Endothelial cell (in vitro differentiated cells): Measurements from ENCODE around the gene TPP1. TPM values are rescaled to one million over a fixed set of nuclear protein-coding genes. Genes with fewer than 3 reads are reported as not detected.

Experiments
- DNase-seq: peaks from one replicate; pipeline ENCODE4 v3.0.0; 2021; ENCODE audit warnings: low spot score
- H3K27ac Mint-ChIP-seq: one replicate; pipeline ENCODE4 v1.8.0; 2021; ENCODE audit warnings: mixed read lengths, inconsistent platforms; ENCODE audit not compliant: unreplicated experiment
- H3K27me3 Mint-ChIP-seq: one replicate; pipeline ENCODE4 v1.8.0; 2021; ENCODE audit warnings: mild to moderate bottlenecking, moderate library complexity, mixed read lengths, inconsistent platforms; ENCODE audit not compliant: unreplicated experiment
- H3K36me3 Mint-ChIP-seq: one replicate; pipeline ENCODE4 v1.8.0; 2021; ENCODE audit warnings: mild to moderate bottlenecking, low read depth, mixed read lengths, inconsistent platforms; ENCODE audit not compliant: unreplicated experiment
- H3K4me1 Mint-ChIP-seq: one replicate; pipeline ENCODE4 v1.8.0; 2021; ENCODE audit warnings: mild to moderate bottlenecking, mixed read lengths, inconsistent platforms; ENCODE audit not compliant: unreplicated experiment
- H3K4me3 Mint-ChIP-seq: one replicate; pipeline ENCODE4 v1.8.0; 2021; ENCODE audit warnings: mild to moderate bottlenecking, mixed read lengths, inconsistent platforms; ENCODE audit not compliant: unreplicated experiment
- H3K9me3 Mint-ChIP-seq: one replicate; pipeline ENCODE4 v1.8.0; 2021; ENCODE audit warnings: mixed read lengths, inconsistent platforms; ENCODE audit not compliant: unreplicated experiment
- total RNA-seq: library from RNA; stranded (reverse); fragmentation: NEBNext Ultra II Directional; extraction: Animal tissue kit (Norgen Biotek cat#: 25700); gene quantifications from one replicate; pipeline ENCODE4 v1.2.1, GENCODE V29; 2021; ENCODE audit not compliant: unreplicated experiment
- TF ChIP-seq, protein P1 (sequence below): fragments of 200-600 bp; sonication (generic); IDR thresholded peaks from one replicate; pipeline ENCODE4 v1.5.0; 2021; ENCODE audit warnings: antibody characterized with exemption; ENCODE audit not compliant: unreplicated experiment

Gene TPP1
- total RNA-seq, 1 donor from 2014 or later, result 52.9 TPM

DNA sequence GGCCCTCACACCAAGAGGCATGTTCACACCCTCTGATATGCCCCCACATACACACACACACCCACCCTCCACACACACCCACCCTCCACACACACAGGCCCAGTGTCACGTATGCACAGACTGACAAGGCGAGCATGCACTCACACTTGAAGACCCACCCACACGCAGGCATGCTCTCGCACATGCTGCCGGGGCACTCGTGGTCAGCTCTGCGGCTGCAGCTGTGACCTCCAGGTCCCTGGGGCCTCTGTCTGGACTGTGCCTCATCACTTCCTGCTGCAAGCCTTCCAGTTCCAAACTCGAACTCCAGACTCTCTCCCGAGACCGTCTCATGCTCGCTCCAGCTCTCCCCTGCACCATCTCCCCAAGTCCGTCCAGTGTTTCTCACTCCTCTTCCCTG is 26.8 kb upstream of the TPP1 start:
- H3K36me3 Mint-ChIP-seq, result no peaks in the 10 kb centered on the region
- H3K27ac Mint-ChIP-seq, result no peak overlapping the region
- H3K27me3 Mint-ChIP-seq, result no peaks in the 10 kb centered on the region
- peaks cover 5% of the 10 kb centered on the region for H3K4me1 Mint-ChIP-seq
- no peak for DNase-seq
- no peaks in the 10 kb centered on the region for H3K9me3 Mint-ChIP-seq
- H3K4me3 Mint-ChIP-seq, result peak overlapping the region; percentile 33
- TF ChIP-seq, protein P1, sequence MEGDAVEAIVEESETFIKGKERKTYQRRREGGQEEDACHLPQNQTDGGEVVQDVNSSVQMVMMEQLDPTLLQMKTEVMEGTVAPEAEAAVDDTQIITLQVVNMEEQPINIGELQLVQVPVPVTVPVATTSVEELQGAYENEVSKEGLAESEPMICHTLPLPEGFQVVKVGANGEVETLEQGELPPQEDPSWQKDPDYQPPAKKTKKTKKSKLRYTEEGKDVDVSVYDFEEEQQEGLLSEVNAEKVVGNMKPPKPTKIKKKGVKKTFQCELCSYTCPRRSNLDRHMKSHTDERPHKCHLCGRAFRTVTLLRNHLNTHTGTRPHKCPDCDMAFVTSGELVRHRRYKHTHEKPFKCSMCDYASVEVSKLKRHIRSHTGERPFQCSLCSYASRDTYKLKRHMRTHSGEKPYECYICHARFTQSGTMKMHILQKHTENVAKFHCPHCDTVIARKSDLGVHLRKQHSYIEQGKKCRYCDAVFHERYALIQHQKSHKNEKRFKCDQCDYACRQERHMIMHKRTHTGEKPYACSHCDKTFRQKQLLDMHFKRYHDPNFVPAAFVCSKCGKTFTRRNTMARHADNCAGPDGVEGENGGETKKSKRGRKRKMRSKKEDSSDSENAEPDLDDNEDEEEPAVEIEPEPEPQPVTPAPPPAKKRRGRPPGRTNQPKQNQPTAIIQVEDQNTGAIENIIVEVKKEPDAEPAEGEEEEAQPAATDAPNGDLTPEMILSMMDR, result no peak

DNA sequence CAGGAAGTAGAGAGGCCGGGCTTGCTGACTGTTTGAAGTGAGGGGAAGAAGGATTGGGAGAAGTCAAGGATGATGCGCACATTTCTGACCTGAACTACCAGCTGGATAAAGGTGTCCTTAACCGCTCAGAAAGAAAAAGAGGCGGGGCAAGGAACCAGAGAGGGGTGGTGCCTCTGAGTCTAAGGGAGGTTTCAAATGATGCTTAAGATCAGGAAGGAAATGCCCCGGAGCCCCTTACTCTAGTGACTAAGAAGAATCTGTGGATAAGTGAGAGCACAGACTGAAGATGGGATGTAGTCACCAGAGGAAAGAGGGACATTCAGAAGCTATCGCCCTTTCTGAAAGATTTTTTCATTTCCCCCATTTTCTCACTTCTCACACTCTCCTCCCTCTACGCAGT is 23.7 kb upstream of the TPP1 start:
- H3K36me3 Mint-ChIP-seq, result peaks cover 9% of the 10 kb centered on the region
- DNase-seq, result no peak
- H3K9me3 Mint-ChIP-seq, result no peaks in the 10 kb centered on the region
- H3K27ac Mint-ChIP-seq, result no peak overlapping the region
- no peaks in the 10 kb centered on the region for H3K27me3 Mint-ChIP-seq
- no peak overlapping the region for H3K4me3 Mint-ChIP-seq
- TF ChIP-seq, protein P1, result no peak
- H3K4me1 Mint-ChIP-seq, result peaks cover 11% of the 10 kb centered on the region

DNA sequence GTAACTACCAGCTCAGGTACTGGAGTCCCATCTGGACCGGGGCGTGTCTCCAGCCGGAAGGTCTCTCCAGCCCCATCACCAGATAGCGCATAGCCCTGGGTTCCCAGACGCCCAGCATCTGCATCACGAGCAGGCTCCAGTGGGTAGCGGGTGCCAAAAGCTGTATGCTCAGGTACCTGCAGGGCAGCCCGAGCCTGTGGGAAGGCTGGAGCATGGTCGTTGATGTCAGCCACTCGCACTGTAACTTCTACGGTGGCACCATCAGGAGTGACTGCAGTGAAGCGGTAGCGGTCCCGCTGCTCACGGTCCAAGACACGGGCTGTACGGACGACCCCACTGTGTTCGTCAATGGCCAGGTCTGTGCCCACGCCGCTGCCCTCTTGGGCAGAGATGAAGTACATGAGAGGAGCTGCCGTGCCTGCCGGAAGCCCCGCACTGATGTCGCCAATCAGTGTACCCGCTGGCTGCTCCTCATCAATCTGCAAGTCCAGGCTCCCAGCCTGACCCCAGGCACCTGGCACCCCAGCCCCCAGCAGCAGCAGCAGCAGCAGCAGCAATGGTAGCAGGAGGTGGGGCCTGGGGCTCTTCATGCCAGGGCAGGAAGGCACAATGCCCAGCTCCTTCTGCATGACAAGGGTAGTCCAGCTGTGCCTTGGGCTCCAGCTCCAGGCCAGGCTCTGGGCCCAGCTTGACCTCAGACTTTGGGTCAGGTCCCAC is 21.9 kb upstream of the TPP1 start:
- no peak overlapping the region for H3K27ac Mint-ChIP-seq

DNA sequence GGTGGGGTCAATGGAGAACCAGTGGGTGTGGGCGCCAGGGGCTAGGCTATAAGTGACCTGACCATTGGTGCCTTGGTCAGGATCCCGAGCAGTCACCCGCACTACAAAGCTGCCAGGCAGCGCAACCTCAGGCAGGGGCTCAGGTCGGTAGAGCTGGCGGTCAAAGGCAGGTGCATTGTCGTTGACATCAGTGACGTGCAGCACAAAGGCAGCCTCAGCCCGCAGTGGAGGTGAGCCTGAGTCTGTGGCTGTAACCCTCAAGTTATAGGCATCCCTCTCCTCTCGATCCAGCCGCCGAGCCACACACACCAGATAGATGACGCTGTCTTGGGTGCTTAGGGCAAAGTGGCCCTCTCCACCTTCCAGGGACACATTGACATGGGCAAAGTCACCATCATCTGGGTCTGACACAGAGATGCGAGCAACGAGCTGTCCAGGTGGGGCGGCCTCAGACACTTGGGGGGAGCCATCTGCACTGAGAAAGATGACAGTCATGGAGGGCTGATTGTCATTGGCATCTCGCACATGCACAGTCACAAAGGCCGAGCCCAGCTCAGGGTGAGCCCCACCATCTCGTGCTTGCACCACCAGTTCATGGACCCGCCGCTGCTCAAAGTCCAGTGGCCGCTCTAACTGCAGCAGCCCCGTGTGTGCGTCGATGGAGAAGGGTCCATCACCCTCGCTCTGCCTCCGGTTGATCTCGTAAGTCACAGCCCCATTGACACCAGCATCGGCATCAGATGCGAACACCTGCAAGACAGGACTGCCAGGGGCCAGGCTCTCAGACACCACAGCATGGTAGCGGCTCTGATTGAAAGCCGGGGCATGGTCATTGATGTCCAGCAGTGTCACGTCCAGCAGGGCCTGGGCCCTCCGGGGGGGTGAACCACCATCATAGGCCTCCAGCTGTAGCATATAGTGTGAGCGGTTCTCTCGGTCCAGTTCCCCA is 21.1 kb upstream of the TPP1 start:
- H3K27me3 Mint-ChIP-seq, result no peaks in the 10 kb centered on the region
- H3K4me1 Mint-ChIP-seq, result peaks cover 11% of the 10 kb centered on the region
- TF ChIP-seq, protein P1, result no peak
- H3K27ac Mint-ChIP-seq, result no peak overlapping the region
- peaks cover 9% of the 10 kb centered on the region for H3K36me3 Mint-ChIP-seq
- H3K9me3 Mint-ChIP-seq, result no peaks in the 10 kb centered on the region
- no peak overlapping the region for H3K4me3 Mint-ChIP-seq
- DNase-seq, result no peak

More for the DNA sequence above, 21.9 kb upstream of the TPP1 start:
- TF ChIP-seq, protein P1, result no peak
- Mint-ChIP-seq H3K4me3 (no peak overlapping the region), H3K36me3 (peaks cover 9% of the 10 kb centered on the region), H3K27me3 (no peaks in the 10 kb centered on the region), H3K9me3 (no peaks in the 10 kb centered on the region), H3K4me1 (peaks cover 11% of the 10 kb centered on the region)
- no peak for DNase-seq

DNA sequence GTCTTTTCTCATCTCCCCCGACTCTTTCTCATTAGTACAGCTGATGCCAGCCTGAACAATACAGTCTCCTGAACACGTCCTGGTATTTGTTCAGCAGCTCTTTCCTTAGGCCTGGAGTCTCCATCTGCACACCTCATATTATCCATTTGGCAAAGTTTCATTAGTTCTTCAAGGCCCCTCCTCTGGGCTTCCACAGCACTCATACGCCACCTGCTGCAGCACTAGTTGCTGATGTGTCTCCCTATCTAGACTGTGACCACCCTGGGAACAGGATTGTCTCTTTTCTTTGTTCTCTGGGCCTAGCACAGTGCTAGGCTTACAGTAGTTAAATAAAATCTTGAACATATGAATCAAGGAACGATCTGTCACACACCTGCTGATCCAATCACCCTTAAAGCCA is 19.2 kb upstream of the TPP1 start:
- TF ChIP-seq, protein P1, result no peak
- peaks cover 11% of the 10 kb centered on the region for H3K36me3 Mint-ChIP-seq
- H3K4me1 Mint-ChIP-seq, result peaks cover 7% of the 10 kb centered on the region
- H3K4me3 Mint-ChIP-seq, result no peak overlapping the region
- no peak overlapping the region for H3K27ac Mint-ChIP-seq
- H3K9me3 Mint-ChIP-seq, result no peaks in the 10 kb centered on the region
- H3K27me3 Mint-ChIP-seq, result no peaks in the 10 kb centered on the region
- DNase-seq, result no peak
